Natural killer cell treated with Interleukin-12 subunit alpha and Interleukin-12 subunit beta and Interleukin-15 and Interleukin-18, amount 100 ng/mL, for 72 hours (primary cell): ENCODE data around the gene STAB2. TPM values are rescaled to one million over a fixed set of nuclear protein-coding genes. Genes with fewer than 3 reads are reported as not detected.
A peak's percentile ranks its signal among the peaks of the same experiment; 100 is the strongest.

Source experiments
- ATAC-seq, 2 donors: fragments of 150-1000 bp; cut with Tn5 transposase in 1 of 2; sonication (Bioruptor Pico), chemical (Tn5 transposase) in 1 of 2; 2 replicates each; pipeline ENCODE4 v1.10.0; 2021
- DNase-seq: peaks from one replicate; pipeline ENCODE4 v3.0.0; 2022; ENCODE audit warnings: low spot score
- H3K27ac Mint-ChIP-seq, 2 donors: 1 replicate in 1 of 2; 2 replicates in 1 of 2; pipeline ENCODE4 v1.8.0; 2022; ENCODE audit warnings: mixed read lengths in 2 of 2, mild to moderate bottlenecking in 1 of 2, moderate library complexity in 1 of 2
- H3K27me3 Mint-ChIP-seq, 2 donors: 1 replicate in 1 of 2; 2 replicates in 1 of 2; pipeline ENCODE4 v1.8.0; 2022; ENCODE audit warnings: mixed read lengths in 2 of 2
- H3K36me3 Mint-ChIP-seq: one replicate; pipeline ENCODE4 v1.8.0; 2022; ENCODE audit warnings: mixed read lengths
- H3K4me1 Mint-ChIP-seq, 2 donors: 1 replicate in 1 of 2; 2 replicates in 1 of 2; pipeline ENCODE4 v1.8.0; 2022; ENCODE audit warnings: low read depth in 2 of 2, mixed read lengths in 2 of 2, mild to moderate bottlenecking in 1 of 2
- H3K4me3 Mint-ChIP-seq: one replicate; pipeline ENCODE4 v1.8.0; 2022; ENCODE audit warnings: mixed read lengths
- H3K9me3 Mint-ChIP-seq: 2 replicates; pipeline ENCODE4 v1.8.0; 2022; ENCODE audit warnings: mixed read lengths
- total RNA-seq, 2 donors: library from RNA; stranded (reverse); gene quantifications; one replicate each; pipeline ENCODE4 v1.2.3, GENCODE V29; 2022

Gene STAB2
- total RNA-seq, result not detected

DNA sequence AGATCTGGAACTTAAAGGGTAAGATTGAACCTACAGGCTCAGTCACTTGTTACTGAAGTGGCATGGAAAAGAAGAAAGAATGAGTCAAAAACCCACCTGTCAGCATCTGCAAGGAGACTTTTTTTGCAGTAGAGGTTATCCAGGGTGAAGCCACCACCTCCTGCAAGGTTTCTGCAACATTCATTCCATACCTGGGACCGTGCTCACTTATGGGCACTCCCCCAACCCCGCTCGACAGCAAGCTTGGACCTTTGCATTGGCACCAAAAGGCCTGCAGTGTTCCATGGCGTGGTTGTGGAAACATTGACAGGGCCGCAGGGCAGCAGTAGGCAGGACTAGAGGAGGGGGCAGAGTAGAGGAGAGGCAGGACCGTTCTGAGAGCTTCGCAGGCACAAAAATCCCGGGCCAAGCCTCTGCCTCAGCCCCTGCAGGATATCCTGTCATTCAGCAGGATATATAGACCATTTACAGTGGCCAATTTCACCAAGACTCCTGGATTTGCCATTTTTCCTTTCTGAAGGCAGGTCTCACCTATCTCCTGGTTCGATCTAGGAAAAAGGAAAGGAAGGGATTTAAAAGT is at the start of gene STAB2:
STAB2 (plus strand) TSS at position 483 of the 580 bp plus-strand sequence. CDS start 204 bp downstream, outside the sequence.
- H3K9me3 Mint-ChIP-seq, result no peaks in the 10 kb centered on the region
- no peak within 1 kb of the TSS for H3K27ac Mint-ChIP-seq
- H3K27me3 Mint-ChIP-seq, result peaks cover 4 to 10% of the 10 kb centered on the region in 2 donors

GRCh38 chr12:103538397-103538796 is 48.7 kb upstream of the STAB2 start:
- no peaks in the 10 kb centered on the region for H3K36me3 Mint-ChIP-seq
- ATAC-seq (no peak), DNase-seq (no peak)
- peaks cover 0 to 5% of the 10 kb centered on the region in 2 donors for H3K4me1 Mint-ChIP-seq
- H3K4me3 Mint-ChIP-seq, result no peak overlapping the region
- H3K9me3 Mint-ChIP-seq, result no peaks in the 10 kb centered on the region
- no peak overlapping the region for H3K27ac Mint-ChIP-seq
- H3K27me3 Mint-ChIP-seq, result peaks cover 0 to 5% of the 10 kb centered on the region in 2 donors

More for the DNA sequence above, at the start of gene STAB2:
- Mint-ChIP-seq H3K4me3 (no peak within 1 kb of the TSS), H3K36me3 (no peaks in the 10 kb centered on the region), H3K4me1 (no peaks in the 10 kb centered on the region)
- DNase-seq, result no peak
- no peak for ATAC-seq

- Mint-ChIP-seq H3K27me3 (peaks cover 0 to 3% of the 10 kb centered on the region in 2 donors), H3K4me1 (peaks cover 0 to 5% of the 10 kb centered on the region in 2 donors), H3K27ac (no peak overlapping the region), H3K4me3 (peak overlapping the region; percentile 26), H3K9me3 (no peaks in the 10 kb centered on the region), H3K36me3 (no peaks in the 10 kb centered on the region)
- ATAC-seq (no peak), DNase-seq (no peak)
Measured at GRCh38 chr12:103540319-103540718, 46.8 kb upstream of the STAB2 start.

DNA sequence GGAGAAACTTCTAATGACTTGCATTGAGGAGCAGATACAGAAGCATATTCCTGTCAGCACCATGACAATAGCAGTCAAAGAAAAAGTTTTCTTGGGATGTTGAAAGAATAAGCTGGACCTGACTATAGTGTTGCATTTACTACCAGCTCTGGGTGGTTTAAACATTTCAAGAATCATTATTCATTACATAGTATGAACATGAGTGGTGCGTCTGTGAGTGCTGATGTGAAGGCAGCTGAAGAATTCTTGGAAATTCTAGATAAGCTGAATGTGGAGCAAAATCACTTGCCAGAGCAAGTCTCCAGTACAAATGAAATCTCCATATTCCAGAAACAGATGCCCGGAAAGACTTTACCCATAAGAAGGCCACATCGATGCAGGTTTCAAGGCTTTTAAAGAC is 45.0 kb upstream of the STAB2 start:
- Mint-ChIP-seq H3K4me1 (peaks cover 0 to 5% of the 10 kb centered on the region in 2 donors), H3K36me3 (no peaks in the 10 kb centered on the region)
- no peak for ATAC-seq

GRCh38 chr12:103546959-103547358 is 40.1 kb upstream of the STAB2 start:
- ATAC-seq, result no peak
- Mint-ChIP-seq H3K36me3 (no peaks in the 10 kb centered on the region), H3K27me3 (peaks cover 6 to 10% of the 10 kb centered on the region in 2 donors), H3K27ac (no peak overlapping the region), H3K4me1 (peaks cover 0 to 7% of the 10 kb centered on the region in 2 donors), H3K9me3 (no peaks in the 10 kb centered on the region), H3K4me3 (no peak overlapping the region)
- no peak for DNase-seq

More for the DNA sequence above, 45.0 kb upstream of the STAB2 start:
- H3K9me3 Mint-ChIP-seq, result no peaks in the 10 kb centered on the region
- peaks cover 0 to 2% of the 10 kb centered on the region in 2 donors for H3K27me3 Mint-ChIP-seq
- no peak for DNase-seq
- no peak overlapping the region for H3K4me3 Mint-ChIP-seq
- H3K27ac Mint-ChIP-seq, result no peak overlapping the region

DNA sequence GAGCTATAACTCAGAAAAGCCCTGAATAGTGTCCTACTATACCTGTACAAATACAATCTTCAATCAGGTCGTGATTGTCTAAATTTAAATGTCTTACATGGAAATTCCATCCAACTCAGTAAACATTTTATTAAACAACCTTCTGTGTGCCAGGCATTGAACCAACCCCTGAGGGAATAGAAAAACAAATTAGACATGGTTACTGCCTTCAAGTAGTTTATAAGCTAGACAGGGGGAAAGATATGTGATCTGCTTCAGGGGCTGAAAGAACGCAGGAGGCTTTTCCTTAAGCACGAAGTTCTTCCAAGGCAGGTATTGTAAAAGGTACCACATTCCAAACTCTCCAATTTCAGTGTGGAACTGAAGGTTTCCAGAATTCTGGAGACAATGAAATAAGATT is 39.7 kb upstream of the STAB2 start:
- Mint-ChIP-seq H3K4me3 (no peak overlapping the region), H3K27ac (no peak overlapping the region), H3K9me3 (no peaks in the 10 kb centered on the region), H3K27me3 (peaks cover 9 to 14% of the 10 kb centered on the region in 2 donors), H3K36me3 (no peaks in the 10 kb centered on the region), H3K4me1 (peaks cover 0 to 7% of the 10 kb centered on the region in 2 donors)
- DNase-seq, result no peak
- ATAC-seq, result no peak

DNA sequence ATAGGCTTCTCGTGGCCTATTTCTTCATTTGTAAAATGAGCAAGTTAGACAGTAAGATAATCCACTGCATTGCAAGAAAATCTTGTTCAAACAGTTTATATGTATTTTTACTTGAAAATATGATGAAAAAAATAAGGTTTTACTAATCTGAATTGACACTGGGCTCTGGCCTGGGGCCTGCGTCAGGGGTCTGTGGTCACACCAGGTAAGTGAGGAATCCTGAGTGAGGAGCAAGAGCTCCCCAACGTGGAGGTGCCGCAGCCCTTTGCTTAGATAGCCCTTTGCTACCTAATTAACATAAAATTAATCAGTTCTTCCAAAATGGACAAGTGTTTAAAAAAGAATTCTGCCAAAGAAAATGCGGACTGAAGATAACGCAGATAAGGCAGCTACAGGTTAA is 39.1 kb upstream of the STAB2 start:
- H3K4me1 Mint-ChIP-seq, result peaks cover 0 to 7% of the 10 kb centered on the region in 2 donors
- no peaks in the 10 kb centered on the region for H3K36me3 Mint-ChIP-seq
- H3K27ac Mint-ChIP-seq, result no peak overlapping the region
- no peak for ATAC-seq
- no peak for DNase-seq
- no peaks in the 10 kb centered on the region for H3K9me3 Mint-ChIP-seq
- no peak overlapping the region for H3K4me3 Mint-ChIP-seq
- H3K27me3 Mint-ChIP-seq, result peaks cover 12 to 19% of the 10 kb centered on the region in 2 donors

DNA sequence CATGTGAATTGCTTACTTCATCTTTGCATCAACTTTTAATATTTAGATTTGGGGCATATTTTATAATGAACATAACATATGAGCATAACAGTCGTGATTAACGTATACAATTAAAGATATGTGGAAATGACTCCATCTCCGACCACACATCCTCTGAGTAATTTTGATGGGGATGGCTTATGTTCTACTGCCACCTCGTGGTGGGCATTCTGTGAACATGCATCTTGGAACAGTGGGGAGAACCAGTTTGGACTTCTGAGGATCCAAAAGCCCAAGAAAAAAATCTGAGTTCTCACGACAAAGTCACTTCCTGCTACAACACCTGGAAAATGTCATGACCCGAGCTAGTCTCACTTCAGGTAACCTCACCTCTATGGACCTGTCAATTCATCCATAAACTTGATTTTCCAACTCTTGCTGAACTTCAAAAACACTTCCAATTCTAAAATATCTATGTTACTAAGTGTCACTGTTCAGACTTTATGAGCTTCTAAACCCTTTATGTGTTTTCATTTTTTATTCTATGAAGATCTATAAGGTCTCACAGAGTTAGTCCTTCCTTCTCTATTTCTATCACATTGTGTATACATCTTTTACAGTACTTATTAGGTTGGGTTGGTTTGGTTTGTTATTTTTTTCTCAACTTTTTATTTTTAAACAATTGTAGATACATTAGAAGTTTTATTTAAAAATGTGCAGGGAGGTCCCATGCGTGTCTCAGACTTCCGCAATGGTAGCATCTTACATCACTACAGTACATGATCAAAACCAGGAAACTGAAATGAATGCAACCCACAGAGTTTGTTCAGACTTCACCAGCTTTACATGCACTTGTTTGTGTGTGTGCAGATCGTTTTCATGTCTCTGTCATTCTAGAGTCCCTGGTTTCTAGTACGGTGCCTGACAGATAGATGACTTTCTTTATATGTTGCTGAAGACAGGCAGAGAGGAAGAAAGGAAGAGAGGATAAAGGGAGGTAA is 38.2 kb upstream of the STAB2 start:
- peak overlapping the region in 1 of 2 donors; percentile 65 for H3K27ac Mint-ChIP-seq
- peaks cover 0 to 7% of the 10 kb centered on the region in 2 donors for H3K4me1 Mint-ChIP-seq
- H3K27me3 Mint-ChIP-seq, result peaks cover 13 to 25% of the 10 kb centered on the region in 2 donors
- H3K36me3 Mint-ChIP-seq, result no peaks in the 10 kb centered on the region
- DNase-seq, result no peak
- no peaks in the 10 kb centered on the region for H3K9me3 Mint-ChIP-seq
- ATAC-seq, result peak in 1 of 2 donors; percentile 84
- peak overlapping the region; percentile 40 for H3K4me3 Mint-ChIP-seq

- no peak overlapping the region for H3K4me3 Mint-ChIP-seq
- peaks cover 12 to 25% of the 10 kb centered on the region in 2 donors for H3K27me3 Mint-ChIP-seq
Measured at GRCh38 chr12:103556890-103557627, 30.0 kb upstream of the STAB2 start.

GRCh38 chr12:103557628-103558010 is 29.5 kb upstream of the STAB2 start:
- no peaks in the 10 kb centered on the region for H3K4me1 Mint-ChIP-seq
- no peaks in the 10 kb centered on the region for H3K9me3 Mint-ChIP-seq
- DNase-seq (no peak), ATAC-seq (no peak)
- no peak overlapping the region for H3K4me3 Mint-ChIP-seq
- peaks cover 9 to 25% of the 10 kb centered on the region in 2 donors for H3K27me3 Mint-ChIP-seq
- no peaks in the 10 kb centered on the region for H3K36me3 Mint-ChIP-seq
- no peak overlapping the region for H3K27ac Mint-ChIP-seq

More at GRCh38 chr12:103556890-103557627, 30.0 kb upstream of the STAB2 start:
- Mint-ChIP-seq H3K27ac (no peak overlapping the region), H3K36me3 (no peaks in the 10 kb centered on the region), H3K9me3 (no peaks in the 10 kb centered on the region), H3K4me1 (no peaks in the 10 kb centered on the region)
- DNase-seq (no peak), ATAC-seq (no peak)

- no peaks in the 10 kb centered on the region for H3K36me3 Mint-ChIP-seq
Measured at GRCh38 chr12:103558879-103559278, 28.2 kb upstream of the STAB2 start.

DNA sequence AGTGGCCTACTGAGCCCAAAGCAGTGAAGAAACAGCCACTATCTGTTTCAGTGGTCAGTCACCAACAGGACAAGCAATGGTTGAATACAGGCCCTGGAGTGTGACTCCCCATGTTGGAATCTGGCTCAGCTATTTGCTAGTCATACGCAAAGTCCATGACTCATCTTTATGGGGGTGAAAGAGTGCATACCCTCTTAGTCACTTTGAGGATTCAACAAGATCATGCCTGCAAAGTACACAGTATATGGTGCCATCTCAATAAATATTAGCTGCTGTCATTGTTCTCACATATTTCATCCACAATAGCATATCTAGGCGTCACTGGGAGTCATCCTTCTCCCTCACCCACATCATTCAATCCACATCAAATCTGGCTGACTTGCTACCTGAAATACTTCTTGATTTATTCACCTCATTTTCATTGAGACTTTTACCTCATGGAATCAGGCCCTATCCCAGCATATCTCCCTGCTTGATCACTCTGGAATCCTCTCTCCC is 26.4 kb upstream of the STAB2 start:
- H3K4me3 Mint-ChIP-seq, result no peak overlapping the region
- H3K4me1 Mint-ChIP-seq, result no peaks in the 10 kb centered on the region
- H3K27me3 Mint-ChIP-seq, result peaks cover 6 to 24% of the 10 kb centered on the region in 2 donors
- H3K9me3 Mint-ChIP-seq, result peaks cover 2% of the 10 kb centered on the region
- peaks cover 7% of the 10 kb centered on the region for H3K36me3 Mint-ChIP-seq
- no peak overlapping the region for H3K27ac Mint-ChIP-seq
- no peak for DNase-seq
- ATAC-seq, result no peak

More at GRCh38 chr12:103558879-103559278, 28.2 kb upstream of the STAB2 start:
- Mint-ChIP-seq H3K9me3 (no peaks in the 10 kb centered on the region), H3K4me1 (no peaks in the 10 kb centered on the region), H3K27me3 (peaks cover 10 to 20% of the 10 kb centered on the region in 2 donors), H3K27ac (no peak overlapping the region), H3K4me3 (no peak overlapping the region)
- DNase-seq (no peak), ATAC-seq (no peak)

GRCh38 chr12:103561174-103561573 is 25.9 kb upstream of the STAB2 start:
- Mint-ChIP-seq H3K9me3 (peaks cover 4% of the 10 kb centered on the region), H3K36me3 (peaks cover 12% of the 10 kb centered on the region), H3K4me3 (no peak overlapping the region), H3K27ac (no peak overlapping the region), H3K4me1 (no peaks in the 10 kb centered on the region), H3K27me3 (peaks cover 6 to 23% of the 10 kb centered on the region in 2 donors)
- no peak for DNase-seq
- no peak for ATAC-seq
